ENCODE results near the gene CEP85L. TPM values are rescaled to one million over a fixed set of nuclear protein-coding genes. Genes with fewer than 3 reads are reported as not detected.

CEP85L gene
- total and polyA plus RNA-seq, 5 donors from 2014 or later, result 19.3 to 96.4 (median 27.7) TPM

- ATAC-seq (ENCODE audit: low read depth in 2 of 2) (no peak), DNase-seq (no peak)
- Mint-ChIP-seq H3K27ac (no peak overlapping the region), H3K4me3 (no peak overlapping the region), H3K9me3 (peaks cover 0 to 3% (median 0%) of the 10 kb centered on the region in 7 donors), H3K27me3 (no peaks in the 10 kb centered on the region), H3K4me1 (peaks cover 27 to 42% (median 32%) of the 10 kb centered on the region in 4 donors), H3K36me3 (peaks cover 51% of the 10 kb centered on the region)
- Histone ChIP-seq H3K4me1 (ENCODE audit: control insufficient read depth, insufficient read depth, low read length, poor library complexity, severe bottlenecking) (no peaks in the 10 kb centered on the region), H3K27me3 (ENCODE audit: control insufficient read depth, insufficient read depth, low read length) (no peaks in the 10 kb centered on the region), H3K9me3 (ENCODE audit: control insufficient read depth in 2 of 2, low read length in 2 of 2) (no peaks in the 10 kb centered on the region), H3K36me3 (ENCODE audit: control insufficient read depth, insufficient read depth, low read length) (peaks cover 29% of the 10 kb centered on the region), H3K27ac (ENCODE audit: insufficient read depth, low read length, poor library complexity, severe bottlenecking) (no peak overlapping the region), H3K4me3 (ENCODE audit: low read depth, low read length) (no peak overlapping the region)
Measured at GRCh38 chr6:118522422-118522821, 129.0 kb downstream of the CEP85L start.

DNA sequence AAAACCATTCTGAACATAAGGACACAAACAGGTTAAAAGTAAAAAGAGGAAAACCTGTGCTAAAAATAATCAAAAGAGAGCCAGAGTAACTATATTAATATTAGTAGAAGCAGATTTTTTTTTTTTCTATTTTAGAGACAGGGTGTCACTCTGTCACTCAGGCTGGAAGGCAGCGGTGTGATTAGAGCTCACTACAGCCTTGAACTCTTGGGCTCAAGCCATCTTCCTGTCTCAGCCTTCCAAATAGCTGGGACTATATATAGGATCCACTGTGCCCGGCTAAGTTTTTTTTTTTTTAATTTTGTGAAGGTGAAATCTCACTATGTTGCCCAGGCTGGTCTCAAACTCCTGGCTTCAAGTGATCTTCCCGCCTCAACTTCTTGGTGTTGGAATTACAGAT is 136.7 kb downstream of the CEP85L start:
- Mint-ChIP-seq H3K36me3 (peaks cover 39% of the 10 kb centered on the region), H3K4me1 (peaks cover 29 to 58% (median 47%) of the 10 kb centered on the region in 4 donors), H3K27me3 (no peaks in the 10 kb centered on the region), H3K4me3 (no peak overlapping the region), H3K9me3 (peaks cover 0 to 3% (median 0%) of the 10 kb centered on the region in 7 donors), H3K27ac (no peak overlapping the region)
- ATAC-seq (ENCODE audit: low read depth in 2 of 2) (no peak), DNase-seq (no peak)
- Histone ChIP-seq H3K36me3 (ENCODE audit: control insufficient read depth, insufficient read depth, low read length) (peaks cover 9% of the 10 kb centered on the region), H3K27me3 (ENCODE audit: control insufficient read depth, insufficient read depth, low read length) (no peaks in the 10 kb centered on the region), H3K4me3 (ENCODE audit: low read depth, low read length) (no peak overlapping the region), H3K9me3 (ENCODE audit: control insufficient read depth in 2 of 2, low read length in 2 of 2) (no peaks in the 10 kb centered on the region), H3K27ac (ENCODE audit: insufficient read depth, low read length, poor library complexity, severe bottlenecking) (no peak overlapping the region), H3K4me1 (ENCODE audit: control insufficient read depth, insufficient read depth, low read length, poor library complexity, severe bottlenecking) (no peaks in the 10 kb centered on the region)

DNA sequence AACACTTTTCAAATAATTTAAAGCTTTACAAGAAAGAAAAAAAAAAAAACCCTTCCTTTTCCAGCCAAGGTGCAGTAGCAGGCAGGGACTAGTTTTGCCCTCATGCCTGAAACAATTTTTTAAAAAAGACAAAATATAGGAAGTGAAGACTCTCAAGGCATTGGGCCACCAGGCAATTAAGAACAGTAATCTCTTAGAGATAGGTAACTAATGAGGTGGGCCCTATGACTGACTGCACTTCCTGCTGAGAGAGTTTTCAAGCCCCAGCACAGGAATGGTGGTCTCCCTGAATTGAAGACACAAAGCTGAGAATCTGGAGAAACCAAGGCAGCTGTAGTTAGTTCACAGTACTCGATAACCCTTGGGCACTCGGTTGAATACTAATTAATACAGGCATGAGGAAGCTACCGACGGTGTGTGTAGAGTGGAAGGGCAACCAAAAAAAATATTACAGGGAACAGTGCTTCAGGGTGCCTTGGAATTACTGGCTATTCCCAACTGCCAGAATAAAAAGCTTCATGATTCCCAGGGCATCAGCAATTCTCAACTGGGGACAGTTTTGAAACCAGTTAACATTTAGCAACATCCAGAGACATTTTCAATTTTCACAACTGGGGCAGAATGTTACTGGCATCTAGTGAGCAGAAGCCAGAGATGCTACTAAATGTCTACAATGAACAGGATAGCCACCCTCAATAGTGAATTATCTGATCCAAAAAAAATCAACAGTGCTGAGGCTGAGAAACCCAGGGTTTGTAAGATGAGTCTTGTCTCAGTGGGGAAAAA is 139.3 kb downstream of the CEP85L start:
- peaks cover 19% of the 10 kb centered on the region for H3K36me3 Mint-ChIP-seq
- Histone ChIP-seq H3K27me3 (ENCODE audit: control insufficient read depth, insufficient read depth, low read length) (no peaks in the 10 kb centered on the region), H3K4me3 (ENCODE audit: low read depth, low read length) (no peak overlapping the region), H3K27ac (ENCODE audit: insufficient read depth, low read length, poor library complexity, severe bottlenecking) (no peak overlapping the region), H3K36me3 (ENCODE audit: control insufficient read depth, insufficient read depth, low read length) (peaks cover 6% of the 10 kb centered on the region), H3K9me3 (ENCODE audit: control insufficient read depth in 2 of 2, low read length in 2 of 2) (no peaks in the 10 kb centered on the region), H3K4me1 (ENCODE audit: control insufficient read depth, insufficient read depth, low read length, poor library complexity, severe bottlenecking) (no peaks in the 10 kb centered on the region)
- peak overlapping the region; percentile 67 to 94 (median 73) for H3K27ac Mint-ChIP-seq
- no peak overlapping the region for H3K4me3 Mint-ChIP-seq
- no peaks in the 10 kb centered on the region for H3K27me3 Mint-ChIP-seq
- H3K4me1 Mint-ChIP-seq, result peaks cover 22 to 57% (median 40%) of the 10 kb centered on the region in 4 donors
- ATAC-seq (ENCODE audit: low read depth in 2 of 2) (no peak), DNase-seq (no peak)
- peaks cover 0 to 2% (median 0%) of the 10 kb centered on the region in 7 donors for H3K9me3 Mint-ChIP-seq

DNA sequence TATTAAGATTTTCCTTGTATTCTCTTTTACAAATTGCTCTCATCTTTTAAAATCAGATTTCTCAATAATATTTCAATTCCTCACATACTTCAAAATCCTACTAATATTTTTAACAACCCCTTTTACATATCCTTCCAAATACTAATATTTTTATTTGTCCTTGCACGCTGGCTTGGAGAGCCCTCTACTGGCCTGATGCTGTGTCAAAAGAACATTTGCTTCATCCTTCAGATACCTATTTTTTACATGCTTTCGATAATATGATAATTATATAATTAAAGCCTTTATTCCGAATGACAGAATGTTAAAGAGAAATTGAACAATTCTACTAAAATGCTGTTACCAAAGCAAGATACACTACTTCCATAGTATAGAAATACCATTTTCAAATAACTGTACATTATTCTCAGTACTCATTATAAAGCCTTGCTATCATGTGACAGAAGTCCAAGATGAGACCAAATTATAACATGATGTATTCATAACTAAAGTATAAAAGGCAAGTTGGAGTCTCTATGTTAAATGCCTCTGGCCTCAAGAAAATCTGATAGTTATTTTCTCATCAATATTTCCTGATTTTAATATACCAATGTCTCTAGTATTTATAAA is 142.3 kb downstream of the CEP85L start:
- Histone ChIP-seq H3K4me1 (ENCODE audit: control insufficient read depth, insufficient read depth, low read length, poor library complexity, severe bottlenecking) (no peaks in the 10 kb centered on the region), H3K9me3 (ENCODE audit: control insufficient read depth in 2 of 2, low read length in 2 of 2) (no peaks in the 10 kb centered on the region), H3K36me3 (ENCODE audit: control insufficient read depth, insufficient read depth, low read length) (peaks cover 16% of the 10 kb centered on the region), H3K4me3 (ENCODE audit: low read depth, low read length) (no peak overlapping the region), H3K27ac (ENCODE audit: insufficient read depth, low read length, poor library complexity, severe bottlenecking) (no peak overlapping the region), H3K27me3 (ENCODE audit: control insufficient read depth, insufficient read depth, low read length) (no peaks in the 10 kb centered on the region)
- H3K9me3 Mint-ChIP-seq, result no peaks in the 10 kb centered on the region
- DNase-seq (peak in 1 of 3 donors; percentile 19), ATAC-seq (ENCODE audit: low read depth in 2 of 2) (no peak)
- H3K4me1 Mint-ChIP-seq, result peaks cover 27 to 35% (median 32%) of the 10 kb centered on the region in 4 donors
- no peak overlapping the region for H3K27ac Mint-ChIP-seq
- no peaks in the 10 kb centered on the region for H3K27me3 Mint-ChIP-seq
- H3K4me3 Mint-ChIP-seq, result no peak overlapping the region
- peaks cover 14% of the 10 kb centered on the region for H3K36me3 Mint-ChIP-seq

DNA sequence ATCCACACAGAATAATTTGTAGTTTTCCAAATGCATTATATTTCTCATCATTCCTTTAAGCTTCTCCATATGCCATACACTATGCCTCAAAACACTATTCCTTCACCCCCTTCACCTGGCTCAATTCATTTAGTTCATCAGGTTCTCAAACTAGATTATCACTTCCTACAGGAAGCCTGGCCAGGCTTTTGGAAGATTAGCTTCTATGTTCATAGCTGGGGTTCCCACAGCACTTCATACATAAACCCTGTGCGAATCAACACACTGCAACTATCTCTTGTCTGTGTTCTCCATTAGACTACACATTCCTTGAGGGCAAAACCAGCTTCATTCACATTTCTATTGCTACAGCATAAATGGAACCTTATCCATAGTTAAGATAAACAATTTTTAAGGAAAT is 143.8 kb downstream of the CEP85L start:
- Histone ChIP-seq H3K4me3 (ENCODE audit: low read depth, low read length) (no peak overlapping the region), H3K36me3 (ENCODE audit: control insufficient read depth, insufficient read depth, low read length) (peaks cover 19% of the 10 kb centered on the region), H3K9me3 (ENCODE audit: control insufficient read depth in 2 of 2, low read length in 2 of 2) (no peaks in the 10 kb centered on the region), H3K4me1 (ENCODE audit: control insufficient read depth, insufficient read depth, low read length, poor library complexity, severe bottlenecking) (no peaks in the 10 kb centered on the region), H3K27ac (ENCODE audit: insufficient read depth, low read length, poor library complexity, severe bottlenecking) (no peak overlapping the region), H3K27me3 (ENCODE audit: control insufficient read depth, insufficient read depth, low read length) (no peaks in the 10 kb centered on the region)
- DNase-seq, result no peak
- no peak overlapping the region for H3K4me3 Mint-ChIP-seq
- no peak for ATAC-seq (ENCODE audit: low read depth in 2 of 2)
- no peaks in the 10 kb centered on the region for H3K27me3 Mint-ChIP-seq
- H3K36me3 Mint-ChIP-seq, result peaks cover 20% of the 10 kb centered on the region
- peak overlapping the region; percentile 43 to 96 (median 84) for H3K27ac Mint-ChIP-seq
- peaks cover 20 to 25% (median 22%) of the 10 kb centered on the region in 4 donors for H3K4me1 Mint-ChIP-seq
- H3K9me3 Mint-ChIP-seq, result no peaks in the 10 kb centered on the region

DNA sequence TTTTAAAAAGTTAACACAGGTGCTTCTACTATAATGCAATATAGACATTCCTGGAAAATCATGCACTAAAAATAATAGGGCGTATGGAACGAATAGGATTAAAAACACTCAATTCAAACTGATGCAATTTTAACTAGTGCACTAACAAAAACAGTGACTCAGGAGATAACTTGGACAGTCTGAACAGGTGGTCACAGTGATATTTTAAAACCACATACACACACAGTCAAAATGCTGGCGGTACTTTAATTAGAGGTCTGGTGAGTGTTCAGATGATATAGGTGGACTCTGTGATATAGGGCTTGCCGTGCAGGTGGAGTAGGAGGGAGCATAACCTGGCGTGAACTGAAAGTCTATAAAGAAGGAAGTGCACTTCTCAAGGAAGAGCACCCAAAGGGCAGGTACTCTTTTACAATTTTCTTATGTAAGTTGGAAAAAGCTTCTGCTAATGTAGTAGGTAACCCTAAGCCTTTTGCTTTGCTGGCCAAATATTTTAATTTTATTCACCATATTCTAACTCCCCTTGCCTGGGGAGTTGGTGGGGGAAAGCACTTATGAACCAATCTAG is 145.2 kb downstream of the CEP85L start:
- DNase-seq, result no peak
- peaks cover 29% of the 10 kb centered on the region for H3K36me3 ChIP-seq (ENCODE audit: control insufficient read depth, insufficient read depth, low read length)
- Mint-ChIP-seq H3K27ac (peak overlapping the region in 2 of 3 donors; percentile 0 to 12), H3K27me3 (peaks cover under 1% of the 10 kb centered on the region), H3K4me3 (no peak overlapping the region), H3K36me3 (peaks cover 31% of the 10 kb centered on the region), H3K4me1 (peaks cover 6 to 17% (median 15%) of the 10 kb centered on the region in 4 donors), H3K9me3 (no peaks in the 10 kb centered on the region)
- no peak for ATAC-seq (ENCODE audit: low read depth in 2 of 2)
- no peaks in the 10 kb centered on the region for H3K9me3 ChIP-seq (ENCODE audit: control insufficient read depth in 2 of 2, low read length in 2 of 2)
- H3K27ac ChIP-seq (ENCODE audit: insufficient read depth, low read length, poor library complexity, severe bottlenecking), result no peak overlapping the region
- no peak overlapping the region for H3K4me3 ChIP-seq (ENCODE audit: low read depth, low read length)
- no peaks in the 10 kb centered on the region for H3K4me1 ChIP-seq (ENCODE audit: control insufficient read depth, insufficient read depth, low read length, poor library complexity, severe bottlenecking)
- H3K27me3 ChIP-seq (ENCODE audit: control insufficient read depth, insufficient read depth, low read length), result no peaks in the 10 kb centered on the region

DNA sequence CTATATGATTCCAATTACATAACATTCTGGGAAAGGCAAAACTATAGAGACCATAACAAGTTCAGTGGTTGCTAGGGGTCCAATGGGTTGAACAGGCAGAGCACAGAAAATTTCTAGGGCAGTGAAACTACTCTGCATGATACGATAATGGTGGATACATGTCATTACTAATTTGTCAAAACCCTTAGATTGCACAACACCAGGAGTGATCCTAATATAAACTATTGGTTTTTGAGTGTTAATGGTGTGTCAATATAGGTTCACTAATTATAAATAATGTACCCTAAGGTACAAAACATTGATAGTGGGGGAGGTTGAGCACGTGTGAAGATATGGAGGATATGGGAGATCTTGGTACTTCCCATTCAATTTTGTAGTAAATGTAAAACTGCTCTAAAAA is 145.7 kb downstream of the CEP85L start:
- DNase-seq (no peak), ATAC-seq (ENCODE audit: low read depth in 2 of 2) (no peak)
- no peaks in the 10 kb centered on the region for H3K27me3 ChIP-seq (ENCODE audit: control insufficient read depth, insufficient read depth, low read length)
- H3K4me3 Mint-ChIP-seq, result no peak overlapping the region
- peaks cover 25% of the 10 kb centered on the region for H3K36me3 ChIP-seq (ENCODE audit: control insufficient read depth, insufficient read depth, low read length)
- no peaks in the 10 kb centered on the region for H3K4me1 ChIP-seq (ENCODE audit: control insufficient read depth, insufficient read depth, low read length, poor library complexity, severe bottlenecking)
- no peak overlapping the region for H3K27ac Mint-ChIP-seq
- peaks cover 36% of the 10 kb centered on the region for H3K36me3 Mint-ChIP-seq
- H3K4me3 ChIP-seq (ENCODE audit: low read depth, low read length), result no peak overlapping the region
- H3K4me1 Mint-ChIP-seq, result peaks cover 6 to 19% (median 15%) of the 10 kb centered on the region in 4 donors
- H3K27me3 Mint-ChIP-seq, result peaks cover 4% of the 10 kb centered on the region
- peaks cover 0 to under 1% (median 0%) of the 10 kb centered on the region in 7 donors for H3K9me3 Mint-ChIP-seq
- no peaks in the 10 kb centered on the region for H3K9me3 ChIP-seq (ENCODE audit: control insufficient read depth in 2 of 2, low read length in 2 of 2)
- H3K27ac ChIP-seq (ENCODE audit: insufficient read depth, low read length, poor library complexity, severe bottlenecking), result no peak overlapping the region
